ENCODE measurements around the gene CDK16. TPM values are rescaled to one million over a fixed set of nuclear protein-coding genes. Genes with fewer than 3 reads are reported as not detected.
A peak's percentile ranks its signal among the peaks of the same experiment; 100 is the strongest.

The CDK16 gene
- total RNA-seq, 1 donor from 2014 or later: 39.5 TPM

- no peak for DNase-seq (ENCODE audit: low read depth in 2 of 2)
Observed at GRCh38 chrX:47226531-47227333, 8.3 kb downstream of the CDK16 start.

- DNase-seq (ENCODE audit: low read depth in 2 of 2): no peak
Observed at GRCh38 chrX:47227334-47227583, 8.8 kb downstream of the CDK16 start.

GRCh38 chrX:47228550-47229270, 10.2 kb downstream of the CDK16 start:
- DNase-seq (ENCODE audit: low read depth in 2 of 2): no peak

- no peak for DNase-seq (ENCODE audit: low read depth in 2 of 2)
Observed at GRCh38 chrX:47229427-47229826, 10.9 kb downstream of the CDK16 start.

GRCh38 chrX:47230136-47230868, 11.8 kb downstream of the CDK16 start:
- no peak for DNase-seq (ENCODE audit: low read depth in 2 of 2)

- DNase-seq (ENCODE audit: low read depth in 2 of 2): no peak
Observed at GRCh38 chrX:47231167-47231566, 12.7 kb downstream of the CDK16 start.

GRCh38 chrX:47232197-47232802, 13.8 kb downstream of the CDK16 start:
- DNase-seq (ENCODE audit: low read depth in 2 of 2): no peak

GRCh38 chrX:47232803-47233332, 14.4 kb downstream of the CDK16 start, which contains the start of gene USP11:
Gene USP11, plus strand, starts transcription at chrX:47233009. Its CDS starts 35 bp downstream, at chrX:47233044.
- peak in 1 of 2 donors; percentile 41 for DNase-seq (ENCODE audit: low read depth in 2 of 2)

GRCh38 chrX:47233333-47234113, 15.0 kb downstream of the CDK16 start:
- peak; percentile 96 to 98 for DNase-seq (ENCODE audit: low read depth in 2 of 2)

- peak in 1 of 2 donors; percentile 17 for DNase-seq (ENCODE audit: low read depth in 2 of 2)
Observed at GRCh38 chrX:47234583-47234982, 16.1 kb downstream of the CDK16 start.

- no peak for DNase-seq (ENCODE audit: low read depth in 2 of 2)
Observed at GRCh38 chrX:47235691-47236103, 17.2 kb downstream of the CDK16 start.

- no peak for DNase-seq (ENCODE audit: low read depth in 2 of 2)
Observed at GRCh38 chrX:47239199-47239598, 20.7 kb downstream of the CDK16 start.

GRCh38 chrX:47239898-47240545, 21.5 kb downstream of the CDK16 start:
- DNase-seq (ENCODE audit: low read depth in 2 of 2): no peak

GRCh38 chrX:47240619-47241018, 22.1 kb downstream of the CDK16 start:
- DNase-seq (ENCODE audit: low read depth in 2 of 2): no peak

- no peak for DNase-seq (ENCODE audit: low read depth in 2 of 2)
Observed at GRCh38 chrX:47241201-47242011, 22.9 kb downstream of the CDK16 start.

- no peak for DNase-seq (ENCODE audit: low read depth in 2 of 2)
Observed at GRCh38 chrX:47242321-47242720, 23.8 kb downstream of the CDK16 start.

- DNase-seq (ENCODE audit: low read depth in 2 of 2): no peak
Observed at GRCh38 chrX:47243351-47243750, 24.9 kb downstream of the CDK16 start.

GRCh38 chrX:47244676-47245075, 26.2 kb downstream of the CDK16 start:
- DNase-seq (ENCODE audit: low read depth in 2 of 2): no peak

GRCh38 chrX:47245156-47245555, 26.7 kb downstream of the CDK16 start:
- DNase-seq (ENCODE audit: low read depth in 2 of 2): no peak

All from lung microvascular endothelial cell (primary cell).